GM12892 (cell line): ENCODE data around the gene DPF3.

Source experiments
- POLR2A ChIP-seq: IDR thresholded peaks from 2 replicates; pipeline ENCODE4 v1.6.1; 2011; ENCODE audit warnings: low read depth, low read length, control low read depth
- POLR2AphosphoS5 ChIP-seq: IDR thresholded peaks from 2 replicates; pipeline ENCODE4 v1.6.1; 2011; ENCODE audit warnings: low read depth, low read length, control low read depth

- no peak for TF ChIP-seq POLR2AphosphoS5
- TF ChIP-seq POLR2A, result no peak
These were observed 154.2 kb downstream of the DPF3 start for GRCh38 chr14:72739446-72740405.
